GM23248 (cell line): ENCODE measurements around the gene EXOSC5. TPM values are rescaled to one million over a fixed set of nuclear protein-coding genes. Genes with fewer than 3 reads are reported as not detected.

Experiments used
- DNase-seq: peaks from one replicate; pipeline ENCODE4 v3.0.0-alpha.2; 2015
- H2AFZ ChIP-seq: fragments of 200-600 bp; sonication (generic); 2 replicates; pipeline ENCODE4 v1.6.1; 2016; ENCODE audit warnings: antibody characterized with exemption
- H3F3A ChIP-seq: fragments of 200-600 bp; sonication (generic); 2 replicates; pipeline ENCODE4 v1.6.1; 2016; ENCODE audit warnings: mild to moderate bottlenecking, antibody characterized with exemption, mixed run types; ENCODE audit not compliant: insufficient read depth
- H3K27ac ChIP-seq: fragments of 200-600 bp; sonication (generic); 2 replicates; pipeline ENCODE4 v1.5.1; 2016; ENCODE audit warnings: mild to moderate bottlenecking
- H3K27me3 ChIP-seq: fragments of 200-600 bp; sonication (generic); replicated peaks from 2 replicates; pipeline ENCODE4 v1.6.1; 2016; ENCODE audit warnings: mild to moderate bottlenecking; ENCODE audit not compliant: insufficient read depth
- H3K36me3 ChIP-seq: fragments of 200-600 bp; sonication (generic); 2 replicates; pipeline ENCODE4 v1.6.1; 2016; ENCODE audit warnings: low read depth, mild to moderate bottlenecking
- H3K4me1 ChIP-seq: fragments of 200-600 bp; sonication (generic); 2 replicates; pipeline ENCODE4 v1.6.1; 2016; ENCODE audit warnings: mild to moderate bottlenecking; ENCODE audit not compliant: insufficient read depth
- H3K4me2 ChIP-seq: fragments of 200-600 bp; sonication (generic); one replicate; pipeline ENCODE4 v1.6.1; 2016; ENCODE audit warnings: mild to moderate bottlenecking; ENCODE audit not compliant: unreplicated experiment
- H3K4me3 ChIP-seq: fragments of 200-600 bp; sonication (generic); 2 replicates; pipeline ENCODE4 v1.5.1; 2016; ENCODE audit warnings: mild to moderate bottlenecking
- H3K79me2 ChIP-seq: fragments of 200-600 bp; sonication (generic); 2 replicates; pipeline ENCODE4 v1.6.1; 2016; ENCODE audit warnings: mild to moderate bottlenecking; ENCODE audit not compliant: insufficient read depth
- H3K9ac ChIP-seq: fragments of 200-600 bp; sonication (generic); 2 replicates; pipeline ENCODE4 v1.6.1; 2016; ENCODE audit warnings: mild to moderate bottlenecking
- H3K9me2 ChIP-seq: fragments of 200-600 bp; sonication (generic); 2 replicates; pipeline ENCODE4 v1.6.1; 2016; ENCODE audit warnings: mixed run types, mild to moderate bottlenecking, moderate library complexity; ENCODE audit not compliant: insufficient read depth
- H3K9me3 ChIP-seq: fragments of 200-600 bp; sonication (generic); one replicate; pipeline ENCODE4 v1.6.1; 2017; ENCODE audit warnings: low read depth
- H4K20me1 ChIP-seq: fragments of 200-600 bp; sonication (generic); 2 replicates; pipeline ENCODE4 v1.6.0; 2016; ENCODE audit not compliant: insufficient read depth
- EZH2 ChIP-seq: fragments of 200-600 bp; sonication (generic); IDR thresholded peaks from 2 replicates; pipeline ENCODE4 v1.6.1; 2018; ENCODE audit warnings: antibody characterized with exemption, mild to moderate bottlenecking; ENCODE audit not compliant: insufficient read depth, poor library complexity, severe bottlenecking
- EZH2phosphoT487 ChIP-seq: fragments of 200-600 bp; sonication (generic); IDR thresholded peaks from 2 replicates; pipeline ENCODE4 v1.6.1; 2018; ENCODE audit warnings: antibody characterized with exemption, moderate library complexity, mild to moderate bottlenecking, low read depth; ENCODE audit not compliant: insufficient read depth
- WGBS, 2 experiments: methylation state at CpG; one replicate each; pipeline ENCODE4 v1.1.6; 2015 to 2017; ENCODE audit warnings: low lambda C conversion rate in 2 of 2, low coverage in 1 of 2; ENCODE audit errors: missing lambda C conversion rate in 2 of 2; 5-methylcytosine and 5-hydroxymethylcytosine counted together
- in situ Hi-C: fragments of 300-500 bp; cut with MboI; formaldehyde crosslinking; loops from 2 replicates; pipeline ENCODE4 v1.15.0; 2020
- polyA plus RNA-seq: library from polyadenylated mRNA; unstranded; fragments of >200 nt; fragmentation: Nextera tagmentation; extraction: Ambion mirVana; gene quantifications from 2 replicates; pipeline ENCODE4 v1.2.1, GENCODE V29; 2016
- total RNA-seq: library from RNA; depleted of rRNA; stranded (reverse); fragments of >200 nt; shearing (Covaris generic); gene quantifications from 2 replicates; pipeline ENCODE4 v1.2.3, GENCODE V29; 2014

The EXOSC5 gene
- total and polyA plus RNA-seq, 2 experiments from 2014 or later = 21.4 to 26.4 TPM

DNA sequence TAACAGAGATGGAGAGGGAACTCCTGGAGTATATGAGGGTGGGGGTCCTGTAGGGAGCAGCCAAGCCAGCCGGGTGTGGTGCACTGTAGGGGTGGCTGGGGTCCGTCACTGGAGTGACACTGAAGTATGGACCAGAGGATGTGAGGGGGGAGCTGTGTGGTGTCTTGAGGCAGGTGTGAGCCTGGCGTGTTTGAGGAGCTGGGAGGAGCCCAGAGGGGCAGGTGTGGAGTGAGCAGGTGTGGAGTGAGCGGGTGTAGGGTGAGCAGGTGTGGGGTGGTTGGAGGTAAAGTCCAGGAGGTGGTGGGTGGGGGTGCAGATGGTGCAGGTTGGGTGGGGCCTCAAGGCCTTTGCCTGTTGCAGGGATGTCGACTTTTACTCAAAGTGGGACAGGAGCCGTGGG, 24.2 kb upstream of the EXOSC5 start:
- Histone ChIP-seq H3K27ac (no peak overlapping the region), H3K9me2 (no peaks in the 10 kb centered on the region), H3K4me2 (no peak overlapping the region), H3F3A (no peaks in the 10 kb centered on the region), H3K79me2 (no peaks in the 10 kb centered on the region), H3K36me3 (0 out of 2 replicates have a peak, but pooled peaks cover 3% of the 10 kb centered on the region), H4K20me1 (no peaks in the 10 kb centered on the region), H3K9me3 (no peaks in the 10 kb centered on the region), H3K9ac (no peak overlapping the region), H2AFZ (no peak overlapping the region), H3K27me3 (no peaks in the 10 kb centered on the region), H3K4me1 (no peaks in the 10 kb centered on the region), H3K4me3 (no peak overlapping the region)
- 83 to 97% methylated on average over 4 to 6 of the region's 6 CpGs for WGBS, 2 experiments
- in situ Hi-C loops = no loop called here
- DNase-seq = no peak
- no peak for TF ChIP-seq EZH2phosphoT487
- TF ChIP-seq EZH2 = no peak

- Histone ChIP-seq H3F3A (no peaks in the 10 kb centered on the region), H3K4me2 (no peak overlapping the region), H3K27me3 (no peaks in the 10 kb centered on the region), H3K9me2 (no peaks in the 10 kb centered on the region), H2AFZ (no peak overlapping the region), H3K4me3 (no peak overlapping the region), H4K20me1 (no peaks in the 10 kb centered on the region), H3K4me1 (no peaks in the 10 kb centered on the region), H3K79me2 (no peaks in the 10 kb centered on the region), H3K27ac (no peak overlapping the region), H3K36me3 (0 out of 2 replicates have a peak, but pooled peaks cover 3% of the 10 kb centered on the region), H3K9me3 (no peaks in the 10 kb centered on the region), H3K9ac (no peak overlapping the region)
- TF ChIP-seq EZH2 = no peak
- in situ Hi-C loops = no loop called here
- WGBS, 2 experiments = 79% methylated on average over 8 of the region's 8 CpGs
- no peak for DNase-seq
Observed at GRCh38 chr19:41420101-41420880, 23.1 kb upstream of the EXOSC5 start.

DNA sequence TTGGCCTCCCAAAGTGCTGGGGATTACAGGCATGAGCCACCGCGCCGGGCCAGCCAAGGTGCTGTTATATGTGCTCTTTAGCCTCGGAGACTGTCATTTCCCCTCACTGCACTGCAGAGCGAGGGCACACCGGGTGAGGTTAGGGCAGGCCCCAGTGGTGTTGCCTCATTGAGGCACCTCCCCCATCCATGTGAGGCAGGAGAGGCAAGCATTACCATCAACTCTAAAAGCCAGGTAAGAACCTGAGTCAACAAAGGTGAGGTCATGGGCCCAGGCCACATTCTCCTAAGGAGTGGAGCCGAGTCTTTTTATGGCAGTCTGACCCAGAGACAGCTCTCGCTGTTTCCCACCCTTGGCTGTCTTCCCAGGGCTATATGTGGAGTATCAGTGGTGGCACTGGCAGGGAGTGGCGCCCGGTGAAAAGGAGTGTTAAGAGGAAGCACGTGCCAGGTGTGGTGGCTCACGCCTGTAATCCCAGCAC, 19.1 kb upstream of the EXOSC5 start:
- in situ Hi-C loops = no loop called here
- H4K20me1 ChIP-seq = no peaks in the 10 kb centered on the region
- H3K36me3 ChIP-seq = 0 out of 2 replicates have a peak, but pooled peaks cover 3% of the 10 kb centered on the region
- H3K9me2 ChIP-seq = no peaks in the 10 kb centered on the region
- WGBS, 2 experiments = 97 to 98% methylated on average over 12 of the region's 12 CpGs
- no peak overlapping the region for H3K27ac ChIP-seq
- no peak overlapping the region for H2AFZ ChIP-seq
- no peak overlapping the region for H3K9ac ChIP-seq
- TF ChIP-seq EZH2 = no peak
- TF ChIP-seq EZH2phosphoT487 = no peak
- DNase-seq = no peak
- no peak overlapping the region for H3K4me2 ChIP-seq
- H3K4me1 ChIP-seq = no peaks in the 10 kb centered on the region
- H3F3A ChIP-seq = no peaks in the 10 kb centered on the region
- H3K79me2 ChIP-seq = no peaks in the 10 kb centered on the region
- no peaks in the 10 kb centered on the region for H3K27me3 ChIP-seq
- no peak overlapping the region for H3K4me3 ChIP-seq
- no peaks in the 10 kb centered on the region for H3K9me3 ChIP-seq

DNA sequence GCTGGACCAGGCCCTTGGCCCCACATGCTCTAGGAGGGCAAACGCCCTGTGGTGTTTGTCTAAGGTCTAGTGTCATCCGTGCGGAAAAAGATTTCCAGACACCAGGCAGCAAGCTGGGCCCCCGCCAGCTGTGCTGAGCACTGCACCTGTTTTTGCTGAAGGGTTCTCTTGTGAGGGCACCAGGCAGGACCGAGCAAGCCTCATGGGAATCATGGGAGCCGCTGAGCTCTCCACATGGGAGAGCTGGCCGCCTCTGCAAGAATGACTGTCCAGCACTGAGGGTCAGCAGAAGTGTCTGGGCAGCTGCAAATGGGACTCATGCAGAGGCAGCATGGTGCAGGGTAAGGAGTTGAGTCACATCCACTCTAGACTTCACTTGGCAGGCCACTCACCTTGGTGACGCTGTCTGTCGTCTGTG, 18.0 kb upstream of the EXOSC5 start:
- in situ Hi-C loops = no loop called here
- DNase-seq = no peak
- Histone ChIP-seq H4K20me1 (no peaks in the 10 kb centered on the region), H3K9me2 (no peaks in the 10 kb centered on the region), H3K9ac (no peak overlapping the region), H3K27me3 (no peaks in the 10 kb centered on the region), H2AFZ (no peak overlapping the region), H3K9me3 (no peaks in the 10 kb centered on the region), H3K27ac (no peak overlapping the region), H3K4me2 (no peak overlapping the region), H3K79me2 (0 out of 2 replicates have a peak, but pooled peaks cover 1% of the 10 kb centered on the region), H3K4me3 (no peak overlapping the region), H3K4me1 (no peaks in the 10 kb centered on the region), H3K36me3 (0 out of 2 replicates have a peak, but pooled peaks cover 3% of the 10 kb centered on the region), H3F3A (no peaks in the 10 kb centered on the region)
- 91 to 92% methylated on average over 8 to 9 of the region's 9 CpGs for WGBS, 2 experiments
- no peak for TF ChIP-seq EZH2phosphoT487
- TF ChIP-seq EZH2 = no peak
